Activated naive CD4-positive, alpha-beta T cell treated with anti-CD3 and anti-CD28 coated beads, Interleukin-2, amount 50 U/mL, for 24 hours (primary cell): ENCODE measurements around the gene CWF19L1.
"Not testable (repeated sequence)": the region's sequence is repeated elsewhere in the genome, so short reads cannot be mapped to it uniquely, and the experiment has no call there.

Experiments
- H3K27ac Mint-ChIP-seq: one replicate; pipeline ENCODE4 v1.8.0; 2021; ENCODE audit warnings: mild to moderate bottlenecking, mixed read lengths
- H3K27me3 Mint-ChIP-seq: one replicate; pipeline ENCODE4 v1.8.0; 2021; ENCODE audit warnings: mixed read lengths
- H3K36me3 Mint-ChIP-seq: one replicate; pipeline ENCODE4 v1.8.0; 2021; ENCODE audit warnings: mixed read lengths
- H3K4me1 Mint-ChIP-seq: one replicate; pipeline ENCODE4 v1.8.0; 2021; ENCODE audit warnings: mixed read lengths
- H3K4me3 Mint-ChIP-seq: one replicate; pipeline ENCODE4 v1.8.0; 2021; ENCODE audit warnings: mild to moderate bottlenecking, mixed read lengths
- H3K9me3 Mint-ChIP-seq: one replicate; pipeline ENCODE4 v1.8.0; 2021; ENCODE audit warnings: mixed read lengths

The CWF19L1 gene

DNA sequence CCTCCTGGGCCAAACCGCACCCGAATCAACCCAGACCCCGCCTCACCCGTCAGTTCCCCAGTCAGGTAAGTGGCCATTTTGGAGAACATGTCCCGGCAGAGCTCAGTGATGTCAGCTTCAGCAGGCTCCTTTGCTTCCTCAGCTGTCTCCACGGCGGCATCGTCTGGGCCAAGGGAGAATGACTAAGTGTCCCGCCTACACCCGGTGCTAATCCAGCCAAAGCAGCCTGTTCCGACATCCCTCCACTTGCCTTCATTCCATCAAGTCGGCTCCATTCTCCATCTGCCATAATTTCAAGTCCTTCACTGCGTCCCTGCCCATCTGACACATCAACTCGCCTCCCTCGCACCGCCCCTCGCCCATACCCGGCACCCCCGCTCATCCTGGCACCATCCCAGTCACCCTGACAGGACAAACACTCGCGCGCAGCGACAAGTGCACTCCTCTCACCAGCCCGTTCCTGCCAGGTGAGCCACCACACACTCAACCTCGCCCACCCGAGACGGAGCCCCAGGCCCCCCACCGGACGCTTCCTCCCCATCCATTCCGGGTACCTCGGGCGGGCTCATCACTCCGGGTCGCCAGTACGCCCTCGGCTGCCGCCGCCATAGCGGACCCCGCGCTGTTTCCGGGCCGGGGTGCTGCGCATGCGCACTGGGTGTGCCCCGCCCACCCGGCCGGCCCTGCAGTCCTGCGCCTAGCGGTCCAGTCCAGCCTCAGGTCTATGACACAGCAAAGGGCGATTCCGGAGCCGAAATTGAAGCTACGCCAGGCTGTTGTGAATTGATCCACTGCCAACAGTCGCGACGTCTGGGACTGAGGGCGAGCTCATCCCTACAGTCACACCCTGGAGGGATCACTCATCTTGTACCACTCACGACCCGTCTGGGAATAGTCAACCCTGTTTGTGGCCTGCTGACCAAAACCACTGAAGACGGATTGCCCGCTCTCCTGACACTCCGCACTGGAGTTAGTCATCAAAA, 18.9 kb upstream of the CWF19L1 start, which contains the start of gene BLOC1S2:
Gene BLOC1S2, minus strand, starts transcription at position 630 of the 983 bp plus-strand sequence. Its CDS starts 21 bp downstream, at position 609.
- H3K27ac Mint-ChIP-seq, result peak within 1 kb of the TSS; percentile 100
- no peaks in the 10 kb centered on the region for H3K27me3 Mint-ChIP-seq
- H3K9me3 Mint-ChIP-seq, result no peaks in the 10 kb centered on the region
- H3K4me1 Mint-ChIP-seq, result peaks cover 31% of the 10 kb centered on the region
- H3K4me3 Mint-ChIP-seq, result peak within 1 kb of the TSS; percentile 99
- peaks cover 12% of the 10 kb centered on the region for H3K36me3 Mint-ChIP-seq

DNA sequence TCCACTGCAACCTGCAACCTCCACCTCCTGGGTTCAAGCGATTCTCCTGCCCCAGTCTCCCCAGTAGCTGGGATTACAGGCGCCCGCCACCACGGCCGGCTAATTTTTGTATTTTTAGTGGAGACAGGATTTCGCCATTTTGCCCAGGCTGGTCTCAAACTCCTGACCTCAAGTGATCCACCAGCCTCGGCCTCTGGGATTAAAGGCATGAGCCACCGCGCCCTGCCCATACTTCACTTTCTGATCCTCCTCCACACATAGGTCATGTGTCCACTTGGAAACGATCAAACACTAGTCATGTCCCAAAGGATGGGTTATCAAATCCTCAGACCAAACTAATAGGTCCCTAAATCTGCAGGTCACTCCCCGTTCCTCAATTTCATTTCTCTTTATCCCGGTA, 17.9 kb upstream of the CWF19L1 start:
- peak overlapping the region; percentile 99 for H3K4me3 Mint-ChIP-seq
- H3K27ac Mint-ChIP-seq, result peak overlapping the region; percentile 100
- H3K27me3 Mint-ChIP-seq, H3K9me3 Mint-ChIP-seq: not testable (repeated sequence)
- peaks cover 39% of the 10 kb centered on the region for H3K4me1 Mint-ChIP-seq
- peaks cover 18% of the 10 kb centered on the region for H3K36me3 Mint-ChIP-seq

DNA sequence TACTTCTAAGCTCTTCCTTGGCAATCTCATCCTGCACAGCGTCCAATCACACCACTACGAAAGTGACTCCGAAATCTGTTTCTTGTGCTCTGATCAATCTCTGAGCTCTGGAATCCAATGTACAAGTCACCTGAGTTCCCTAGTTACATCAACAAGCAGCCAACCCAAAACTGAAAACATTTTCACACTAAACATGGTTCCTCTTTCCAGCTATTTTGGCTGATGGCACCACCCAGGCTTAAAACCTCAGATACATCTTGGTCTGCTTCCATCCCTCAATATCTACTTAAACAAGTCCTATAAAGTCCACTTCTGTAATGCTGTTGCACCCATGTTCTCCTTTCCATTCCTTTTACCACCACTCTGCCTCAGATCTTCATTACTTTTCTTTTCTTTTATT, 15.5 kb upstream of the CWF19L1 start:
- H3K27ac Mint-ChIP-seq, result no peak overlapping the region
- no peaks in the 10 kb centered on the region for H3K9me3 Mint-ChIP-seq
- peaks cover 23% of the 10 kb centered on the region for H3K36me3 Mint-ChIP-seq
- H3K4me3 Mint-ChIP-seq, result no peak overlapping the region
- peaks cover 39% of the 10 kb centered on the region for H3K4me1 Mint-ChIP-seq
- H3K27me3 Mint-ChIP-seq, result no peaks in the 10 kb centered on the region

DNA sequence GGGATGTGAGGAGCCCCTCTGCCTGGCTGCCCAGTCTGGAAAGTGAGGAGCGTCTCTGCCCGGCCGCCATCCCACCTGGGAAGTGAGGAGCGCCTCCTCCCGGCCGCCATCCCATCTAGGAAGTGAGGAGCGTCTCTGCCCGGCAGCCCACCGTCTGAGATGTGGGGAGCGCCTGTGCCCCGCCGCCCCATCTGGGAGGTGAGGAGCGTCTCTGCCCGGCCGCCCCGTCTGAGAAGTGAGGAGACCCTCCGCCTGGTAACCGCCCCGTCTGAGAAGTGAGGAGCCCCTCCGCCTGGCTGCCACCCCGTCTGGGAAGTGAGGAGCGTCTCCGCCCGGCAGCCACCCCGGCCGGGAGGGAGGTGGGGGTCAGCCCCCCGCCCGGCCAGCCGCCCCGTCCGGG, 9.5 kb upstream of the CWF19L1 start:
- not testable (repeated sequence) for H3K27ac Mint-ChIP-seq, H3K4me1 Mint-ChIP-seq, H3K4me3 Mint-ChIP-seq, H3K9me3 Mint-ChIP-seq, H3K27me3 Mint-ChIP-seq
- H3K36me3 Mint-ChIP-seq, result peaks cover 11% of the 10 kb centered on the region

DNA sequence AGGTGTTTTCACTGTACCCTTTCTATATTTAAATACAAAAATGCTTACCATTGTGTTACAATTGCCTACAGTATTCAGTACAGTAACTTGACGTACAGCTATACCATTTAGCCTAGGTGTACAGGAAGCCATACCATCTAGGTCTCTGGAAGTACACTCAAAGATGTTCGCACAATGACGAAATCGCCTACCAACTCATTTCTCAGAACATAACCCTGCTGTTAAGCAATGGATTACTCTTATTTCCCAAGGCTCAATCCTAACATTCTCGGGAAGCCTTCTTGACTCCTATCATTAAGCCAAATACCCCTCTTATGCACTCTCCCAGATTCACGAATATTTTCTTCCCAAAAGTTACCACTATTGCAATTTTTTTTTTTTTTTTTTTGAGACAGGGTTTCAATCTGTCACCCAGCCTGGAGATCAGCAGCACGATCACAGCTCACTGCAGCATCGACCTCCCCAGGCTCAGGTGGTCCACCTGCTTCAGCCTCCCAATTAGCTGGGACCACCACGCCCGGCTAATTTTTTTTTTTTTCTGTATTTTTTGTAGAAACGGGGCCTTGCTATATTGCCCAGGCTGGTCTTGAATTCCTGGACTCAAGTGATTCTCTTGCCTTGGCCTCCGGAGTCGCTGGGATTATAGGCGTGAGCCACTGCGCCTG, 1.5 kb downstream of the CWF19L1 start:
- no peak overlapping the region for H3K27ac Mint-ChIP-seq
- peak overlapping the region; percentile 100 for H3K4me3 Mint-ChIP-seq
- H3K27me3 Mint-ChIP-seq, result no peaks in the 10 kb centered on the region
- H3K36me3 Mint-ChIP-seq, result peaks cover 5% of the 10 kb centered on the region
- peaks cover 40% of the 10 kb centered on the region for H3K4me1 Mint-ChIP-seq
- H3K9me3 Mint-ChIP-seq, result no peaks in the 10 kb centered on the region

DNA sequence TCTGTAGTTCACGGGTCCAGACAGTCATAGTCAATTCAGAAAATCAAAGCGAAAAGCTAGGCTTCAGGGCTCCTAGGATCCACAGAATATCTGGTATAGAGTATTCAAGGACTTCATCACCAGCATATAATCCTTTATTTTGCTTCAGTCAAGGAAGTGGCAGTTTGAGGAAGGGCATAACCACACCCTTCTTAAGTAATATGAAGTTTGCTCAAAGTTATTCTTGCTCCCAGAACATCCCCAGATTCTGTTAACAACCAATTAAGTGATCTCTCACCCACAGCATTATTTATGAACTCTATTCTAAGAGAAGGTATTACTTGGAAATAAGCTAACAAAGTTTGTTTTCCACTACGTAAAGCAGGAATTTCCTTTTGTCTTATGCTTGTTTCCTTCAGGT, 13.2 kb downstream of the CWF19L1 start:
- Mint-ChIP-seq H3K4me1 (peaks cover 10% of the 10 kb centered on the region), H3K27ac (no peak overlapping the region), H3K27me3 (no peaks in the 10 kb centered on the region), H3K9me3 (no peaks in the 10 kb centered on the region), H3K4me3 (no peak overlapping the region), H3K36me3 (peaks cover 30% of the 10 kb centered on the region)

DNA sequence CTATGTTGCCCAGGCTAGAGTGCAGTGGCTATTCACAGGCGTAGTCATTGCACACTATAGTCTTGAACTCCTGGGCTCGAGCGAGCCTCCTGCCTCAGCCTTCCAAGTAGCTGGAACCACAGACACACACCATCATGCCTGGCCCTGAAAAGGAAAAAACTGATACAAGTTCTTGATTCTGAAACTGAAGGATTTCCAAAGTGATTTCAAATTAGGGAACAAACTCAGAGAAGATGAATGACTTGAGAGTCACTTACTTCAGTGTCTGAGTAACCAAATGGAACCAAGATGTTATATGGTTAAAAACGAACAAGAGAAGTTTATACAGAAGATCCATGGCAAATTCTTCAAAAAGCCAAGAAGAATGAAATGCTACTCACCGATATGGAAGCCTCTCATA, 14.4 kb downstream of the CWF19L1 start:
- Mint-ChIP-seq H3K36me3 (peaks cover 28% of the 10 kb centered on the region), H3K4me3 (no peak overlapping the region), H3K4me1 (peaks cover 5% of the 10 kb centered on the region), H3K27ac (no peak overlapping the region), H3K9me3 (no peaks in the 10 kb centered on the region), H3K27me3 (no peaks in the 10 kb centered on the region)

DNA sequence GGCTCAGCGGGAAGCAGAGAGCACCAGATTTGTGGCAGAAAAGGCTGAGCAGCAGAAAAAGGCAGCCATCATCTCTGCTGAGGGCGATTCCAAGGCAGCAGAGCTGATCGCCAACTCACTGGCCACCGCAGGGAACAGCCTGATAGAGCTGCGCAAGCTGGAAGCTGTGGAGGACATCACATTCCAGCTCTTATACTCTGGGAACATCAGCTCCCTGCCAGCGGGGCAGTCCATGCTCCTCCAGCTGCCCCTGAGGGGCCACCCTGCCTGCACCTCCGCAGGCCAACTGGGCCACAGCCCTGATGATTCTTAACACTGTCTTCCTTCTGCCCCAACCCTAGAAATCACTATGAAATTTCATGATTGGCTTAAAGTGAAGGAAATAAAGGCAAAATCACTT, 18.6 kb downstream of the CWF19L1 start:
- no peak overlapping the region for H3K27ac Mint-ChIP-seq
- H3K4me1 Mint-ChIP-seq, result no peaks in the 10 kb centered on the region
- H3K4me3 Mint-ChIP-seq, result no peak overlapping the region
- no peaks in the 10 kb centered on the region for H3K9me3 Mint-ChIP-seq
- no peaks in the 10 kb centered on the region for H3K27me3 Mint-ChIP-seq
- H3K36me3 Mint-ChIP-seq, result peaks cover 16% of the 10 kb centered on the region

DNA sequence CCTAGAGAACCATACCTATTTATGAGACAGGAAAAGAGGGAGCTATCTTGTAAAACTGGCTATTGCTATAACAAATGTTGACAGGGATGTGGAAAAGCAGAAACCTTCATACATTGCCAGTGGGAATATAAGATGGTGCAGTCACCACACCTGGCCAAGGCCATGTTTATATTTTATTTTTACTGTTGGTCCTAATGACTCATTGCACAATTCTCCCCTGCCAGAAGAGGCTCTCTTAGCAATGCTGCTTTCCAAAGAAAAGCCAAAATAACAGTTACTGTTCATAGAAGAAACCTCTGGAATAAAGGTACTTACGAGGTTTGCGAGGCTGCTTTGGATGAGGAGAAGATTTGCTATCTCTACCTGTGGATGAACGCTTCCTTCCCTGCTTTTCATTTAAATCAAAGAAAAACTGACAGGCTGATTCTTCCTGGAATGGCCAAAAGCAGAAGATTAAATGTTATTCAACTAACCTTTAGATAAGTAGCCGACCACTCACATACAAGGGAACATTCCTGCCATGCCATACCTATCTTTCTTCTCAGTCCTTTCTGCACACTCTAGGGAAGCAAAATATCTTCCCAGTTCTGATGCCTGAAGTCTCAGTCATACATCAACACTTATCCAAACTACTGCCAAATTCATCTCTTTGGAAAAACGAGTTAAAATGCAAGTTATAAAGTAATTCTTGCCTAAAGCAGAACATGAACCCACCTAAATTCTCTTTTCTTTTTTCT, 21.8 kb downstream of the CWF19L1 start:
- H3K4me3 Mint-ChIP-seq, result no peak overlapping the region
- no peak overlapping the region for H3K27ac Mint-ChIP-seq
- H3K27me3 Mint-ChIP-seq, result no peaks in the 10 kb centered on the region
- peaks cover 14% of the 10 kb centered on the region for H3K36me3 Mint-ChIP-seq
- no peaks in the 10 kb centered on the region for H3K4me1 Mint-ChIP-seq
- H3K9me3 Mint-ChIP-seq, result no peaks in the 10 kb centered on the region

DNA sequence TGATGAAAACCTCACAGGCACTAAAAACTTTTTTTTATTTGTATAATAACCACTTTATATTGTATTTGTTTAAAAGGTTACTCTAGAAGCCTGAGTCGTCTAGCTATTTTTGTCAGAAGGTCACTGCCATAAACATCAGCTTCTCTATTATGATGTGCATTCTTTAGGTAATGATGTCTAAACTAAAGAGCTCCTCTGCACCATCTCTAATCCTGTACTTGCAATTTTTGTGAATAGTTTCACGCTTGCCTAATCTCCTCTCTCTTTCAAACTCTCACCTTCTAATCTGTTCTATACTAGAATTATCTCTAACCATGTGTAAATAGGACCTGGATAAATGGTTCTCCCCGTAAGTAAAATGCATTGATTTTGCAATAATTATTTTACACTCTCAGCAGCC, 27.6 kb downstream of the CWF19L1 start:
- H3K27ac Mint-ChIP-seq, result no peak overlapping the region
- no peaks in the 10 kb centered on the region for H3K4me1 Mint-ChIP-seq
- no peaks in the 10 kb centered on the region for H3K27me3 Mint-ChIP-seq
- no peaks in the 10 kb centered on the region for H3K9me3 Mint-ChIP-seq
- no peak overlapping the region for H3K4me3 Mint-ChIP-seq
- H3K36me3 Mint-ChIP-seq, result peaks cover 12% of the 10 kb centered on the region

DNA sequence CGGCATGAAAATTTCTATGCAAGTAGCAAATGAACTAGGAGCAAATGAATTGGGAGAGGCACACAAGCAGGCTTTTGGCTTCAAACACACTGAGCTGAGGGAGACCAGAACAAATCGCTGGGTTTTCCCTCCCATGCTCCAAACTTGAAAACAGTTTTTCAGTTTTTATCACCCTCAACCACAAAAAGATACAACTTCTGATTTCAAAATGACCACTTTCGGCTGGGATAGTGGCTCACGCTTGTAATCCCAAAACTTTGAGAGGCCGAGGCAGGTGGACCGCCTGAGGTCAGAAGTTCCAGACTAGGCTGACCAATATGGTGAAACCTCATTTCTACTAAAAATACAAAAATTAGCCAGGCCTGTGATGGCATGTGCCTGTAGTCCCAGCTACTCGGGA, 29.0 kb downstream of the CWF19L1 start:
- Mint-ChIP-seq H3K27ac (no peak overlapping the region), H3K27me3 (no peaks in the 10 kb centered on the region), H3K36me3 (peaks cover 13% of the 10 kb centered on the region), H3K4me3 (no peak overlapping the region), H3K4me1 (no peaks in the 10 kb centered on the region), H3K9me3 (no peaks in the 10 kb centered on the region)

DNA sequence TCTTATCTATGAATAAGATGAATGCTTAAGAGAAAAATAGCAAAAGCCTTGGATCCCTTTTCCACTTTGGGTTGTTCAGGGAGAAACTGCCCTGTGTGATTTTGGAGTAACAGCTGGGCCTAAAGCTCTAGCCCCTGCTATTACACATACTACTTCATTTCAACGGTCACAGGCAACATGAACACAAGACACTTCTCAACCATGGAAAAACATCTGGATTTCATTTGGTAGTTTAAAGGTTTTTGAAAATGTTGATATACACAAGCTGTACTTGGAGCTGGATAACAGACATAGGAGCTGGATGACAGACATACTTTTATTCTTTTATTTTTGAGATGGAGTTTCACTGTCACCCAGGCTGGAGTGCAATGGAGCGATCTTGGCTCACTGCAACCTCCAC, 35.3 kb downstream of the CWF19L1 start:
- no peak overlapping the region for H3K4me3 Mint-ChIP-seq
- no peaks in the 10 kb centered on the region for H3K27me3 Mint-ChIP-seq
- peaks cover 14% of the 10 kb centered on the region for H3K36me3 Mint-ChIP-seq
- peaks cover 5% of the 10 kb centered on the region for H3K9me3 Mint-ChIP-seq
- peak overlapping the region; percentile 26 for H3K27ac Mint-ChIP-seq
- H3K4me1 Mint-ChIP-seq, result peaks cover 24% of the 10 kb centered on the region

DNA sequence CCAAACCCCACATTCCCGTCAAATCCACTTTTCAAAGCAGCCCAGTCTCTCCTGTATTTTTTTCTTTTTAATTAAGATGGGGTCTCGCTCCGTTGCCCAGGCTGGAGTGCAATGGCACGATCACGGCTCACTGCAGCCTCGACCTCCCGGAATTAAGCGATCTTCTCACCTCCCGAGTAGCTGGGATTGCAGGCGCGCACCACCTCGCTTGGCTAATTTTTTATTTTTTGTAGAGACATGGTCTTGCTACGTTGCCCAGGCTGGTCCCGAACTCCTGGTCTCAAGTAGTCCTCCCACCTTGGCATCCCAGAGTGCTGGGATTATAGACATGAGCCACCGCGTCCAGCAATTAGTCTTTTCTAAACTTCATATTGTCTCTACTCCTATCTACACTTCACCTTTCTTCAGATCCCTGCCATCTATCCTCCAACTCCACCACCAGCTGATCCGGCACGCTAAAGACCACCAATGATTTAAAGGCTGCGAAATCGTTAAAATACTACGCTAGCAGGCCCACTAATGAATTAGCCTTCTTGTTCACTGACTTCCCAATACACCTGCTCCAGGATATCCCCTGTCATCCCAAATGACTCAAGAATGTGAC, 37.5 kb downstream of the CWF19L1 start:
- Mint-ChIP-seq H3K4me3 (peak overlapping the region; percentile 91), H3K27ac (peak overlapping the region; percentile 97), H3K9me3 (peaks cover 5% of the 10 kb centered on the region)

DNA sequence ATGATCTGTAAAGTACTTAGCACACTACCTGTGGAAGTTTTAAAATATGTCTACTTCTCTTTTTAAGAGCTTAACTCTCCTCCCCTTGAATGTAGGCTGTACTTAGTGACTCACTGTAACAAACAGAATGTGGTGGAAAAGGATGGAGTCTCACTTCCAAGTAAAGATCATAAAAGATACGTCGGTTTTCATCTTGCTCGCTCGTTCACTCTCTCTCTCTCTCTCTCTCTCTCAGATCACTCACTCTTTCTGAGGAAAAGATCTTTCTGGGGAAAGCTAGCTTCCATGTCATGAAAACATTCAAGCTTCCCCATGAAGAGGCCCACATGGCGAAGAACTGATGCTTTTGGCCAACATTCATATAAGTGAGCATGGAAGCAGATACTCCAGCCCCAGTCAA, 43.6 kb downstream of the CWF19L1 start:
- H3K36me3 Mint-ChIP-seq, result peaks cover 13% of the 10 kb centered on the region
- peaks cover 24% of the 10 kb centered on the region for H3K4me1 Mint-ChIP-seq
- H3K27me3 Mint-ChIP-seq, result no peaks in the 10 kb centered on the region
- H3K4me3 Mint-ChIP-seq, result no peak overlapping the region
- H3K27ac Mint-ChIP-seq, result no peak overlapping the region
- no peaks in the 10 kb centered on the region for H3K9me3 Mint-ChIP-seq

More for the DNA sequence above, 37.5 kb downstream of the CWF19L1 start:
- H3K27me3 Mint-ChIP-seq, result no peaks in the 10 kb centered on the region
- peaks cover 34% of the 10 kb centered on the region for H3K4me1 Mint-ChIP-seq
- H3K36me3 Mint-ChIP-seq, result peaks cover 14% of the 10 kb centered on the region

DNA sequence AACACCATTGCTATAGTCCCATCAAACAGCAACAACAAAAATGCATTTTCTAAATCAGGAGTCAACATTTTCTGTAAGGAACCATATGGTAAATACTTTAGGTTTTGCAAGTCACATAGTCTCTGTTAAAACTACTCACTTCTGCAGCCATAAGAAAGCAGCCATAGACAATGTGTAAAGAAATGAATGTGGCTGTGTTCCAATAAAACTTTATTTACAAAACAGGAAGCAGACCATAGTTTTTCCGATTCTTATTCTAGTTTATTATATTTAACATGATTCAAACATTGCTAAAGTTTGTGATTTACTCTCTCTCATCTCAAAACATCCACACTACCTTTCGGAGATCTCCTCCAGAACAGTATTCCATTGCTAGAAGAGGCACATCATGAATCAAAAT, 44.9 kb downstream of the CWF19L1 start:
- H3K36me3 Mint-ChIP-seq, result peaks cover 12% of the 10 kb centered on the region
- H3K27me3 Mint-ChIP-seq, result no peaks in the 10 kb centered on the region
- H3K4me3 Mint-ChIP-seq, result no peak overlapping the region
- H3K4me1 Mint-ChIP-seq, result peaks cover 14% of the 10 kb centered on the region
- no peaks in the 10 kb centered on the region for H3K9me3 Mint-ChIP-seq
- no peak overlapping the region for H3K27ac Mint-ChIP-seq
